NCI-H2107 treated with DMSO at 0.1 percent for 48 hours (cell line): Measurements from ENCODE around the gene FCSK.
A peak's percentile ranks its signal among the peaks of the same experiment; 100 is the strongest.

Experiments used
- DNase-seq: peaks from one replicate; lab custom pipeline; 2025; ENCODE audit not compliant: unreplicated experiment; lab: John Stamatoyannopoulos, UW

Gene FCSK

DNA sequence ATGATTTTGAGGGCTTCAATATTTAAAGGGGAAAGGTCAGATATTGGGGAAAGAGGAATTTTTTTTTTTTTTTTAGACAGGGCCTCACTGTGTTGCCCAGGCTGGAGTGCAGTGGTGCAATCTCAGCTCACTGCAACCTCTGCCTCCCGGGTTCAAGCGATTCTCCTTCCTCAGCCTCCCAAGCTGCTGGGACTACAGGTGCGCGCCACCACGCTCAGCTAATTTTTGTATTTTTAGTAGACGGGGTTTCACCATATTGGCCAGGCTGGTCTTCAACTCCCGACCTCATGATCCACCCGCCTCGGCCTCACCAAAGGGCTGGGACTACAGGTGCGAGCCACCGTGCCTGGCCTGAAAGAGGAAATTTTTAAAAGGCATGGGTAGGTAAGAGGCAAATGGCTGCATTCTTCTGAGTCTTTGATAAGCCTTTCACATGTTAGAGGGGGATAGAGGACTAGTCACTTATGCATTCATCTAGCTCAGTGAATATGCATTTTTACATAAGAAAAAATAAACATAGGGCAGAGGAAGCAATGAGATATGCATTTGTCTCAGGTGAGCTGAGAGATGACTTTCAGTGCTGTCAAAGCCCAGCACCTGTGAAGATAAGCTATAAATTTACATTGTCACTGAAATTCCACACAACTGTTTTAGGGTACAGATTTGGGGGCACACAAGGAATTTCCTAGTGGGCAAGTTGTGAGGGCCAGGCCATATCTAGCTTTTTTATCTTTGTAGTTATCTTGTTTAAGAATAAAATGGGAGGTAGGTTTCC is 1.1 kb upstream of the FCSK start:
- no peak for DNase-seq

DNA sequence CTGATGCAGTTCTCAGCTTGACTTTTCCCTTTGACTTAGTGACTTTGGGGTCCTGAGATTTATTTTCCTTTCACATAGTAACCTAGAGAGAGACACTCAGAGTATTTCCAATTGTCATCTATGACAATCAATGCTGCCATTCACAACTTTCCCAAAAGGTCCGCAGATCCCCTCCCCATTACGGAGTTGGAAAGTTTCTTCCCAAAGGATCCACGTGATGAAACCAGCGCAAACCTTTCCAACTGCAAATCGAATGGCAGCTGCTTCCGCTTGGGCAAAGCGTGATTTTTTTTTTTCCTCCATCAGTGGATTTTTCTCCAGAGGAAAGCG is 538 bp upstream of the FCSK start:
- peak; percentile 38 for DNase-seq

DNA sequence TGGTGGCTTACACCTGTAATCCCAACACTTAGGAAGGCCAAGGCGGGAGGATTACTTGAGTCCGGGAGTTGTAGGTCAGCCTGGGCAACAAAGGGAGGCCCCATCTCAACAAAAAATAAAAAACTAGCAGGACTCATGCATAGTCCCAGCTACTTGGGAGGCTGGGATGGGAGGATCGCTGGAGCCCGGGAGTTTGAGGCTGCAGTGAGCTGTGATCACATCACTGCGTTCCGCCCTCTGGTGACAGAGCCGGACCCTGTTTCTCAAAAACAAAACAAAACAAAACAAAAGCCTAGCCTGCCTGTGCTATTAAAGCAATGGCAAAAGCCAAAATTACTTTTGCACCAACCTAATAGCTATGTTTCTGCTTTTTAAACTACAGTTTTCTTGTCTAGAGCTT is 1.5 kb downstream of the FCSK start:
- DNase-seq, result no peak

DNA sequence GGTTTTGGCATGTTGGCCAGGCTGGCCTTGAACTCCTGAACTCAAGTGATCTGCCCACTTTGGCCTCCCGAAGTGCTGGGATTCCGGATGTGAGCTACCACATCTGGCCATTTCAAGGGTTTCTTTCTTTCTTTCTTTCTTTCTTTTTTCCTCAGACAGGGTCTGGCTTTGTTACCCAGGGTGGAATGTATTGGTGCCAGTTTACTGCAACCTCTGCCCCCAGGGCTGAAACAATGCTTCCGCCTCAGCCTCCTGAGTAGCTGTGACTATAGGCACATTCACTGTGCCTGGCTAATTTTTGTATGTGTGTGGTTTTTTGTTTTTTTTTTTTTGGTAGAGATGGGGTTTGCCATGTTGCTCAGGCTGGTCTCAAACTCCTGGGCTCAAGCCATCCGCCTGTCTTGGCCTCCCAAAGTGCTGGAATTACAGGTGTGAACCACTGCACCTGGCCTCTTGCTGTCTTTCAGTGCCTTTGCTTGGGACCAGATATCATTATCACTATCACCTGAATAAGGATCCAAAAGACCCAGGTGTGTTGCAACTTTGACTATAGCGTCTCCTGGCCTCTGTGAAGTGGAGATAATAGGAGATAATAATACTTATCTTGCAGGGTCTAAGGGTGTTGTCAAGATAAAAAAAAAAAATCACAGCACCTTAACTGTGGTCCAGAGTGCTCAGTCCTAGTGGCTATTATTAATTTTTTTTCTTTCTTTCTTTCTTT is 3.2 kb downstream of the FCSK start:
- no peak for DNase-seq

DNA sequence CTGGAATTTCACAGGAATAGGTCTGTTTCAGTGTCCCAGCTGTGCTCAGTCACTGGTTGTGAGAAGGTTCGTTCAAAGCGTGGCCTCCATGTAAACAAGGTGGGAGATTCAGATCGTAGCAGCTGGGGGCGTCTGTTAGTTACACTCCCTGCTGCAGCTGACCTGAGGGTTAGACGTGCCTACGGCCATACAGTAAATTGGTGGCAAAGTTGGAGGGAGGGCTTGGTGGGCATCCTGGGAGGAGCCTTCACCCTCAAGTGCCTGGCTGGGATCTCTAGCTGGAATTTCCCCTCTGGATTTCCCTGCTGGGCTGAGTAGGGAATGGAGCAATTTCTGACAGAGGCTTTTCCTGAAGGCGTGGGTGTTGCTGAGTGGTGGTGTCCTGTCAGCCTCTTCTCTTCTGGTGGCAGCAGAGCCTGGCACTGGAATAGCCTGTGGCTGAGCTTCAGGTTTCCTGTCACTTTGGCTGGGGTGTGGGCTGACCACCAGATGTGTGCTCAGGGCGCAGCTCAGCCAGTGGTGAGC is 6.4 kb downstream of the FCSK start:
- no peak for DNase-seq

DNA sequence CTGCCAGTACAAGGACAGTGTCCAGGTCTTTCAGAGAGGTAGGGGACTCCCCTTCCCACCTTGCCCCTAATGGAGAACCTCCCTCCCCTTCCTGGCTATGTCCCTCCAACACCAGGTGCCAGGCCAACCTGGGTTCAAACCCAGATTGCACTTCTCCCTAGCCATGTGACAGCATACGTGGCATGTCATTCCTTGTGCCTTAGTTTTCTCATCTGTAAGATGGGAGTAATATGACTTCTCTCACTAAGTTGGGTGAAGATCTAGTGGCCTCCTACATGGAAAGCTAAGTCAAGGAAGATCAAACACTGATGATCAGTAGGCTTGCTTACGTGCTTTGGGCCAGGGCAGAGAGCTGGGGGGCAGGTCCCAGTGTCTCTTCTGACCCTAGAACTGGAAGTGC is 8.8 kb downstream of the FCSK start:
- DNase-seq, result no peak

DNA sequence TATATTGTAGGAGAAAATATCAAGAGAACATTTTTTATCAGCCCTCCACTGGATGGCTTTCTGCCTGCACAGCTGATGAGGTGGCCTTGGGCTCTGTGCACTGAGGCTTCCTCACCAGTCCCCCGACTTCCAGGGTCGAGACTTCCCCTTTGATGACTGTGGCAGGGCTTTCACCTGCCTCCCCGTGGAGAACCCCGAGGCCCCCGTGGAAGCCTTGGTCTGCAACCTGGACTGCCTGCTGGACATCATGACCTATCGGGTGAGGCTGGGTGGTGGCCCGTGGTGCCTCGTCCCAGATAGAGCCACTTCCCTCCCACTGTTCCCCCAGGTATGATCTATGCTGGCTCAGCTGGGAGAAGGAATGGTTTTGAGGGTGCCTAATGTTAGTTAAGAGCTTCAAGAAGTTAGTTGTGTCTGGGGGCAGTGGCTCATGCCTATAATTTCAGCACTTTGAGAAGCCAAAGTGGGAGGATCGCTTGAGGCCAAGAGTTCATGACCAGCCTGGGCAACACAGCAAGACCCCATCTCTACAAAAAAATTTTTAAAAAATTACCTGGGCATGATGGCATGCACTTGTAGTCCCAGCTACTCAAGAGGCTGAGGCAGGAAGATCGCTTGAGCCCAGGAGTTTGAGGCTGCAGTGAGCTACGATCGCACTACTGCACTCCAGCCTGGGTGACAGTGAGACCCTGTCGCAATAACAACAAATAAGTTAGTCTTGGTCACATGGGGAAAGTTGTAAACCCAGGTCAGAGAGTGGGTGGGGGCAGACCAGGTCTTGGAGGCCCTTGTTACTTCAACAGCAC is 11.8 kb downstream of the FCSK start:
- DNase-seq, result no peak

DNA sequence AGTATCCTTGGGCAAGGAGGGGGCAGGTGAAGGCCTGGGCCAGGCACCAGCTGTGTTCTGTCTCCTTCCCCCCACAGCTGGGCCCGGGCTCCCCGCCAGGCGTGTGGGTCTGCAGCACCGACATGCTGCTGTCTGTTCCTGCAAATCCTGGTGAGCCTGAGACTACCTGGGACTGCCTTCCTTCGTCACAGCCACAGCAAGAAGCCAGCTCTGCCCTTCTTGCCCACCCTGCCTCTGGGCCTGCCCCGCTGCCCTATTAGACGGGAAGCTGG is 12.3 kb downstream of the FCSK start:
- no peak for DNase-seq

DNA sequence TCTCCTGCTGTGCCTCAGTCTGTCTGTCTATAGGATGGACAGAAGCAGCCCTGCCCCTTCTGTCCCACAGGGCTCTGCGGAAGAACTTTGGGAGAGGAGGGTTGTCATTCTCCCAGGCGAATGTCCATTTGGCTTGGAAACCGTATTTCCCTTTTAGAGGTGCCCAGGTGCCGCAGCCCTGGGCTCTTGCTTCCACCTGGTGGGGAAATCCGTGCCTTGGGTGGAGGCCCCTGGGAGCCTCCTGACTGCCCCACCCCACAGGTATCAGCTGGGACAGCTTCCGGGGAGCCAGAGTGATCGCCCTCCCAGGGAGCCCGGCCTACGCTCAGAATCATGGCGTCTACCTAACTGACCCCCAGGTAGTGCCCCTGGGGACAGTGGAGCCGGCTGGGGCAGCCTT is 12.7 kb downstream of the FCSK start:
- no peak for DNase-seq

DNA sequence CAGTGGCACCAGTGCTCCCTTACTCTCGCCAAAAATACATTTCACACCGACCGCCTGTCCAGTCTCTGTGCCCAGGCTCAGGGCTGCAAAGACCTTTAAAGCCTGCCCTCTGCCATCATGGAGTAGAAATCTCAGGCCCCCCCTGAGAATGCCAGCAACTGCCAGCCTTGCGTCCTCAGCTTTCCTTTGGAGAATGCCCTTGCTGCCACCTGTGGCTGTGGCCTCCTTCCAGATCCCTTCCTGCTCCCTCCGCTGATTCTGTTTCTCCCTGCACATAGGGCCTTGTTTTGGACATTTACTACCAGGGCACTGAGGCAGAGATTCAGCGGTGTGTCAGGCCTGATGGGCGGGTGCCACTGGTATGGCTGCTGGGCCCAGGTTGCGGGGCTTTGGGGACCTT is 13.2 kb downstream of the FCSK start:
- DNase-seq, result no peak

DNA sequence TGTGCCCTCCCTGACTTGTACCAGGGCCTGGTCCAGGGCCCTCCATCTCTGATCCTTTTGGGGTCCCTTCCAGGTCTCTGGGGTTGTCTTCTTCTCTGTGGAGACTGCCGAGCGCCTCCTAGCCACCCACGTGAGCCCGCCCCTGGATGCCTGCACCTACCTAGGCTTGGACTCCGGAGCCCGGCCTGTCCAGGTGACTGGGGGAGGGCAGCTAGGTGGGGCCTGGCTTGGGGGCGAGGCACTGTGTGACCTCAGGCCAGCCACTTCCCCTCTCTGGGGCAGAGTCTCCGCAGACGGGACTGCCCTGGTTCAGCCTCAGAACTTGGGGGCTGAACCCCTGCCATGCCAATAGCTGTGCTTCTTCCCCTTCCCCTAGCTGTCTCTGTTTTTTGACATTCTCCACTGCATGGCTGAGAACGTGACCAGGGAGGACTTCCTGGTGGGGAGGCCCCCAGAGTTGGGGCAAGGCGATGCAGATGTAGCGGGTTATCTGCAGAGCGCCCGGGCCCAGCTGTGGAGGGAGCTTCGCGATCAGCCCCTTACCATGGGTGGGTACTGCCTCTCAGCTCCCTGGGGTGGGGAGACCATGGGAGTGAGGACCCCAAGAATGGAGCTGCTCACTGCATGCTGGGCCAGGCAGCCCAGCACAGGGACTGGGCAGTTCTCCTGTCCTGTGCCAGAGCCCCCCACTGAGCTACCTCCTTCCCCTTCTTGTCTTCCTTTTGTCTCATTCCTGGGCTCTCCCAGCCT is 14.6 kb downstream of the FCSK start:
- DNase-seq, result no peak

DNA sequence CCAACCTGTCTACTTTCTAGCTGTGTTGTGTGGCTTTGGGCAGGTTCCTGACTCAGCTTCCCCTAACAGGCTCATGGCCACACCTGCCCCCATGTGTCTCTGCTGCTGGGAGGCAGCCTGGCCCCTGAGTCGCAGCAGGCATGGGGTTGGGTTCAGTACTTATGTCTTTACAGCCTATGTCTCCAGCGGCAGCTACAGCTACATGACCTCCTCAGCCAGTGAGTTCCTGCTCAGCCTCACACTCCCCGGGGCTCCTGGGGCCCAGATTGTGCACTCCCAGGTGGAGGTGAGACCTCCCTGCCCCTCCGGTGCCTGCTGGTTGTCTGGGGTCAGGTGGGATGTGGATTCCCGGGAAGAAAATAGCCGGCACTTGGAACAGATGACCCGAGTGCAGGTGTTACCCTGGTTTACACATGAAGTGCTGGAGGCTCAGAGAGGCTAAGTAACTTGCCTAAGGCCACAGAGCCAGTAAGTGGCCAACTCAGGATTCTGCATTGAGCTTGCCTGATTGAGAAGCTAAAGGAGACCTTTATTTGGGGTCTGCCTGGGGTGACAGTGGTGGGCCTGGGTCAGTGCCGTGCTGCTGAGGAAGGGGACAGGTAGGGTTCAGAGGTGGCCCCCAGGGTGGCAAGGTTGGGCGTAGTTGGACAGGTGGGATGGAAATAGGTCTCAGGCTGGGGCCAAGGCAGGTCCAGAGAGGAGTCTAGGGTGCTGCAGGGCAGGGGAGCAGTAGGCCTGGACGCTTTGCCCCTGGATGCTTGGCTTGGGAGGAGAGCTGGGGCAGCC is 15.9 kb downstream of the FCSK start:
- DNase-seq, result no peak

DNA sequence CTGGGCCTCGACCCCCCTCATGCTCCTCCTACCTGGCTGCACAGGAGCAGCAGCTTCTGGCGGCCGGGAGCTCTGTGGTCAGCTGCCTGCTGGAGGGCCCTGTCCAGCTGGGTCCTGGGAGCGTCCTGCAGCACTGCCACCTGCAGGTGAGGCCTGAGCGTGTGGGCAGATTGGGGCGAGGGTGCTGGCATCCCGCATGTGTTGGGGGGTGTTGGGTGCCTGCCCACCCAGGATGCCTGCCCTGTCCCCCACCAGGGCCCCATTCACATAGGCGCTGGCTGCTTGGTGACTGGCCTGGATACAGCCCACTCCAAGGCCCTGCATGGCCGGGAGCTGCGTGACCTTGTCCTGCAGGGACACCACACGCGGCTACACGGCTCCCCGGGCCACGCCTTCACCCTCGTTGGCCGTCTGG is 16.5 kb downstream of the FCSK start:
- DNase-seq, result no peak

DNA sequence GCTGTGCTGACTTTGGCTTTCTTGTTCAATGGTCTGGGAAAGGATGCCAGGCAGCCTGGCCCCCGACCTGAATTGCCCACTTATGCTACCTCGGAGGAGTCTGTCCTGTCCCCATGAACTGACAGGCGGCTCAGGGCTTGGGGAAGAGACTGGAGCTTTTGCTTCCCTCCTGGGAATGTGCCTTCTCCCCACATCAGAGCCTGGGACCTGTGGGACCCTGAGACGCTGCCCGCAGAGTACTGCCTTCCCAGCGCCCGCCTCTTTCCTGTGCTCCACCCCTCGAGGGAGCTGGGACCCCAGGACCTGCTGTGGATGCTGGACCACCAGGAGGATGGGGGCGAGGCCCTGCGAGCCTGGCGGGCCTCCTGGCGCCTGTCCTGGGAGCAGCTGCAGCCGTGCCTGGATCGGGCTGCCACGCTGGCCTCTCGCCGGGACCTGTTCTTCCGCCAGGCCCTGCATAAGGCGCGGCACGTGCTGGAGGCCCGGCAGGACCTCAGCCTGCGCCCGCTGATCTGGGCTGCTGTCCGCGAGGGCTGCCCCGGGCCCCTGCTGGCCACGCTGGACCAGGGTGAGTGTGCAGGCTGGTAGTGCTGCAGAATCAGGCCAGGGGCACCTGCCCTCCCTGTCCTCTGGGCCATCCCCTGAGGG is 18.5 kb downstream of the FCSK start:
- DNase-seq, result no peak

DNA sequence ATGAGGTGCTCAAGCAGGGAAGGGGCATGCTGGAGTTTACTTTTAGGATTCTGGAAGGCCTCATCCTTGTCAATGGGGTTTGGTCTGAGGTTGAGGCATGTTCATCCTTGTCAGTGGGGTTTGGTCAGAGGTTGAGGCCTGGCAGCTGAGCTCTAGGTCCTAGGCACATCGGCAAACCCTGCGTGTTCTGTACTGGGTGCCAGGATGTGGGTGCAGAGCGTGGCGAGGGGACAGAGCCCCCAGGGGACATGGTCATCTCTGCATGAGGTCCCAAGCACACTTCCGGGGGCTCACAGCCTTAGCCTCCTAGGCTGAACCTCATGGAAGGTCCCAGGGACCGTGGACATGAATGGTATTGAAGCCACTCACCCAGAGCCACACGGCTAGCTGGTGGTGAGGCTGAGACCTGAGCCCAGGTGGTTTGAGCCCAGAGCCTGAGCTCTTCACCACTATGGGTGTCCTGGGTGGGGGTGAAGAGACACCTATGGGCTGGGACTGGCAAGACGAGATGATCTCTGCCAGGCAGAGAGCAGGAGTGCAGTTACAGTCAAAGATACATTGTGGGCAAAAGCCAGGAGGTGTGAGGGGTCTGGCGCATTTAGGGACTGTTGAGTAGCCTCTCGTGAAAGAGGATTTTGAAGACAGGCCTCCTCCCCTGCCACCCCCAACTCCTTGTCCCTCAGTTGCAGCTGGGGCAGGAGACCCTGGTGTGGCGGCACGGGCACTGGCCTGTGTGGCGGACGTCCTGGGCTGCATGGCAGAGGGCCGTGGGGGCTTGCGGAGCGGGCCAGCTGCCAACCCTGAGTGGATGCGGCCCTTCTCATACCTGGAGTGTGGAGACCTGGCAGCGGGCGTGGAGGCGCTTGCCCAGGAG is 19.3 kb downstream of the FCSK start:
- no peak for DNase-seq

DNA sequence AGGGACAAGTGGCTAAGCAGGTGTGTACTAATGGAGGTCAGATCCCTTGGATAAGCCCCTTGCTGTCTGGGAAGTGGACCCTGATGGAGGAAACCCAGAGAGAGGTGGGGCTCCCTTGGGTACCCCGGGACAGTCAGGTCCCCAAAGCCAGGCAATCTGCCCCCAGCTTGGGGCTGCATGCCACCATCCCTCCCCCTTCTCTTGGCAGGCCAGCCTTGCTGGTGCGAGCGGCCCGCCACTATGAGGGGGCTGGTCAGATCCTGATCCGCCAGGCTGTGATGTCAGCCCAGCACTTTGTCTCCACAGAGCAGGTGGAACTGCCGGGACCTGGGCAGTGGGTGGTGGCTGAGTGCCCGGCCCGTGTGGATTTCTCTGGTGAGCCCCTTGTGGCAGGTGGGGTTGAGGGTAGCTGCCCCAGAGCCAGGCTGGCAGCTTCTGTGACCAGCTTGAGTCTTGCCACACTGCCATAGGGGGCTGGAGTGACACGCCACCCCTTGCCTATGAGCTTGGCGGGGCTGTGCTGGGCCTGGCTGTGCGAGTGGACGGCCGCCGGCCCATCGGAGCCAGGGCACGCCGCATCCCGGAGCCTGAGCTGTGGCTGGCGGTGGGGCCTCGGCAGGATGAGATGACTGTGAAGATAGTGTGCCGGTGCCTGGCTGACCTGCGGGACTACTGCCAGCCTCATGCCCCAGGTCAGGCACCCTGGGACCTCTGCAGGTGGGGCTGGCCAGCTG is 20.1 kb downstream of the FCSK start:
- no peak for DNase-seq

DNA sequence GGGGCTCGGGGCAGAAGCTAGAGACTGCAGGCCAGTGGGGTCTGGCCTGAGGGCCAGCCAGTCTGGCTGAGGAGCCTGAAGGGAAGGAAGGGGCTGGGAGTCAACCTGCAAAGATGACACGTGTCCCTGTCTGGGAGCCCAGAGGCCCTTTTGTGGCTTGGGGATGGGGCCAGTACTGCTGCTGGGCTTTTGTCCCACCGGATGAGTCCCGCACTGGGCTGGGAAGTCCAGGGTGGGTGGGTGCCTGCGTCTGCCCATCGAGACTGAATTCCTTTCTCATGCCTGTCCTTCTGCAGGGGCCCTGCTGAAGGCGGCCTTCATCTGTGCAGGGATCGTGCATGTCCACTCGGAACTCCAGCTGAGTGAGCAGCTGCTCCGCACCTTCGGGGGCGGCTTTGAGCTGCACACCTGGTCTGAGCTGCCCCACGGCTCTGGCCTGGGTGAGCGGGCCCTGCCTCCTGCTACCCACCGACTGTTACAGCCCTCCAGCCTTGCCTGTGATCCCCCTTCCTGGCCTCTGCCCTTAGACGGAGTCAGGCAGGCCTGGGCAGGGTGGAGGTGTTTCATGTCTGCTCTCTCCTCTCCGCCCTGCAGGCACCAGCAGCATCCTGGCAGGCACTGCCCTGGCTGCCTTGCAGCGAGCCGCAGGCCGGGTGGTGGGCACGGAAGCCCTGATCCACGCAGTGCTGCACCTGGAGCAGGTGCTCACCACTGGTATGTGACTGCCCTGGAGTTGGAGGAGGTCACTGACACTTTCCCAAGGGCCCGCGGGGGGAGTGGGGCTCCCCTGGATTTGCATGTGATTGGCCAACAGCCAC is 20.9 kb downstream of the FCSK start:
- DNase-seq, result no peak
